Measurements from ENCODE around the gene MED12L.
"Not testable (repeated sequence)": the region's sequence is repeated elsewhere in the genome, so short reads cannot be mapped to it uniquely, and the experiment has no call there.

- TF ChIP-seq, protein P1, sequence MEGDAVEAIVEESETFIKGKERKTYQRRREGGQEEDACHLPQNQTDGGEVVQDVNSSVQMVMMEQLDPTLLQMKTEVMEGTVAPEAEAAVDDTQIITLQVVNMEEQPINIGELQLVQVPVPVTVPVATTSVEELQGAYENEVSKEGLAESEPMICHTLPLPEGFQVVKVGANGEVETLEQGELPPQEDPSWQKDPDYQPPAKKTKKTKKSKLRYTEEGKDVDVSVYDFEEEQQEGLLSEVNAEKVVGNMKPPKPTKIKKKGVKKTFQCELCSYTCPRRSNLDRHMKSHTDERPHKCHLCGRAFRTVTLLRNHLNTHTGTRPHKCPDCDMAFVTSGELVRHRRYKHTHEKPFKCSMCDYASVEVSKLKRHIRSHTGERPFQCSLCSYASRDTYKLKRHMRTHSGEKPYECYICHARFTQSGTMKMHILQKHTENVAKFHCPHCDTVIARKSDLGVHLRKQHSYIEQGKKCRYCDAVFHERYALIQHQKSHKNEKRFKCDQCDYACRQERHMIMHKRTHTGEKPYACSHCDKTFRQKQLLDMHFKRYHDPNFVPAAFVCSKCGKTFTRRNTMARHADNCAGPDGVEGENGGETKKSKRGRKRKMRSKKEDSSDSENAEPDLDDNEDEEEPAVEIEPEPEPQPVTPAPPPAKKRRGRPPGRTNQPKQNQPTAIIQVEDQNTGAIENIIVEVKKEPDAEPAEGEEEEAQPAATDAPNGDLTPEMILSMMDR (IDR thresholded peaks at IDR 0.05 in 2 of 3, conservative IDR thresholded peaks at IDR 0.05 in 1 of 3; ENCODE audit: borderline replicate concordance in 1 of 3, insufficient read depth in 1 of 3, low read depth in 2 of 3, low read length in 2 of 3): not testable (repeated sequence)
- TF ChIP-seq RAD21 (IDR thresholded peaks at IDR 0.05; ENCODE audit: low read depth); SP1 (IDR thresholded peaks at IDR 0.05; ENCODE audit: low read depth); POLR2A (IDR thresholded peaks at IDR 0.05; ENCODE audit: borderline replicate concordance, extremely low read depth, insufficient read depth, insufficient read length): not testable (repeated sequence)
Observed at GRCh38 chr3:151169948-151170679, 84.7 kb downstream of the MED12L start.
